ENCODE measurements around the gene PXN.
"Not testable (repeated sequence)": the region's sequence is repeated elsewhere in the genome, so short reads cannot be mapped to it uniquely, and the experiment has no call there.

DNA sequence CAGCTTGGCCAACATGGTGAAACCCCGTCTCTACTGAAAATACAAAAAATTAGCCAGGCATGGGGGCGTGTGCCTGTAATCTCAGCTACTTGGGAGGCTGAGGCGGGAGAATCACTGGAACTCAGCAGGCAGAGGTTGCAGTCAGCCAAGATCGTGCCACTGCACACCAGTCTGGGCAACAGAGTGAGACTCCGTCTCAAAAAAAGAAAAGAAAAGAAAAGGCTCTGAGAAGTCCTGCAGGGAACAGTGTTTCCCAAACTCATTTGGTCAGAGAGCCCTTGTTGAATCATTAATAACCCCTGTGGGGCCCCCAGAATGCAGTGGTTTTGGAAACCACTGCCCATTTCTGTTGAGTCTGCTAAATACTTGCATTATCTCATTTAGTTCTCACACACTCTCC, 52.3 kb downstream of the PXN start:
- TF ChIP-seq, protein P1, sequence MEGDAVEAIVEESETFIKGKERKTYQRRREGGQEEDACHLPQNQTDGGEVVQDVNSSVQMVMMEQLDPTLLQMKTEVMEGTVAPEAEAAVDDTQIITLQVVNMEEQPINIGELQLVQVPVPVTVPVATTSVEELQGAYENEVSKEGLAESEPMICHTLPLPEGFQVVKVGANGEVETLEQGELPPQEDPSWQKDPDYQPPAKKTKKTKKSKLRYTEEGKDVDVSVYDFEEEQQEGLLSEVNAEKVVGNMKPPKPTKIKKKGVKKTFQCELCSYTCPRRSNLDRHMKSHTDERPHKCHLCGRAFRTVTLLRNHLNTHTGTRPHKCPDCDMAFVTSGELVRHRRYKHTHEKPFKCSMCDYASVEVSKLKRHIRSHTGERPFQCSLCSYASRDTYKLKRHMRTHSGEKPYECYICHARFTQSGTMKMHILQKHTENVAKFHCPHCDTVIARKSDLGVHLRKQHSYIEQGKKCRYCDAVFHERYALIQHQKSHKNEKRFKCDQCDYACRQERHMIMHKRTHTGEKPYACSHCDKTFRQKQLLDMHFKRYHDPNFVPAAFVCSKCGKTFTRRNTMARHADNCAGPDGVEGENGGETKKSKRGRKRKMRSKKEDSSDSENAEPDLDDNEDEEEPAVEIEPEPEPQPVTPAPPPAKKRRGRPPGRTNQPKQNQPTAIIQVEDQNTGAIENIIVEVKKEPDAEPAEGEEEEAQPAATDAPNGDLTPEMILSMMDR (IDR thresholded peaks at IDR 0.05) = not testable (repeated sequence)
- TF ChIP-seq POLR2AphosphoS5, POLR2A (IDR thresholded peaks at IDR 0.05): not testable (repeated sequence)

Data from stomach (tissue), 4 donors.